Dedifferentiated amniotic fluid mesenchymal stem cell (primary cell): Measurements from ENCODE around the gene ATM.

ENCODE experiments used
- DNase-seq: peaks from one replicate; pipeline ENCODE4 v3.0.0-alpha.2; 2016; ENCODE audit errors: extremely low spot score

Gene ATM

GRCh38 chr11:108222574-108223347 is at the start of gene ATM, which contains the start of gene NPAT:
Gene ATM (plus strand): TSS chr11:108223067. CDS start chr11:108227625, 4,558 bp downstream.
Gene NPAT (minus strand): TSS chr11:108222638. CDS start chr11:108222536, 102 bp downstream.
- DNase-seq = peak; percentile 99

GRCh38 chr11:108177570-108177969 is 45.3 kb upstream of the ATM start:
- DNase-seq = no peak

GRCh38 chr11:108193725-108194124 is 29.1 kb upstream of the ATM start:
- no peak for DNase-seq

- no peak for DNase-seq
Observed at GRCh38 chr11:108196901-108197300, 26.0 kb upstream of the ATM start.

- DNase-seq = no peak
Observed at GRCh38 chr11:108197351-108197750, 25.5 kb upstream of the ATM start.

- DNase-seq = no peak
Observed at GRCh38 chr11:108198833-108199232, 24.0 kb upstream of the ATM start.

- DNase-seq = peak; percentile 39
Observed at GRCh38 chr11:108199446-108200321, 23.2 kb upstream of the ATM start.

- no peak for DNase-seq
Observed at GRCh38 chr11:108203075-108203474, 19.8 kb upstream of the ATM start.

GRCh38 chr11:108204376-108204775 is 18.5 kb upstream of the ATM start:
- no peak for DNase-seq

GRCh38 chr11:108204929-108205499 is 17.9 kb upstream of the ATM start:
- no peak for DNase-seq

GRCh38 chr11:108206171-108206570 is 16.7 kb upstream of the ATM start:
- no peak for DNase-seq

GRCh38 chr11:108206969-108207682 is 15.7 kb upstream of the ATM start:
- DNase-seq = no peak

- no peak for DNase-seq
Observed at GRCh38 chr11:108207683-108208060, 15.2 kb upstream of the ATM start.

- no peak for DNase-seq
Observed at GRCh38 chr11:108210441-108210840, 12.4 kb upstream of the ATM start.

GRCh38 chr11:108213784-108214183 is 9.1 kb upstream of the ATM start:
- no peak for DNase-seq

- DNase-seq = no peak
Observed at GRCh38 chr11:108216988-108217387, 5.9 kb upstream of the ATM start.

- no peak for DNase-seq
Observed at GRCh38 chr11:108218455-108218854, 4.4 kb upstream of the ATM start.

- no peak for DNase-seq
Observed at GRCh38 chr11:108218912-108219783, 3.7 kb upstream of the ATM start.

- no peak for DNase-seq
Observed at GRCh38 chr11:108220721-108221336, 2.0 kb upstream of the ATM start.

GRCh38 chr11:108221371-108221770 is 1.5 kb upstream of the ATM start:
- no peak for DNase-seq
